ENCODE results near the gene MAPK8. TPM values are rescaled to one million over a fixed set of nuclear protein-coding genes. Genes with fewer than 3 reads are reported as not detected.
"Not testable (repeated sequence)": the region's sequence is repeated elsewhere in the genome, so short reads cannot be mapped to it uniquely, and the experiment has no call there.

The MAPK8 gene
- polyA plus RNA-seq, 4 donors = 12.4 to 41.2 (median 22.3) TPM

- Histone ChIP-seq H3K27me3 (ENCODE audit: control insufficient read depth in 3 of 3, insufficient read depth in 3 of 3, low read length in 3 of 3) (no peaks in the 10 kb centered on the region), H3K27ac (ENCODE audit: low read depth in 1 of 3, low read length in 2 of 3) (no peak overlapping the region), H3K4me1 (ENCODE audit: control insufficient read depth in 3 of 3, insufficient read depth in 2 of 3, low read depth in 1 of 3, low read length in 2 of 3) (no peaks in the 10 kb centered on the region), H3K4me3 (ENCODE audit: low read depth in 1 of 3, low read length in 3 of 3) (no peak overlapping the region), H3K9me3 (ENCODE audit: control insufficient read depth in 2 of 2, insufficient read depth in 1 of 2, low read depth in 1 of 2, low read length in 1 of 2) (peaks cover 0 to 30% of the 10 kb centered on the region in 2 donors), H3K36me3 (ENCODE audit: control insufficient read depth in 3 of 3, insufficient read depth in 2 of 3, low read depth in 1 of 3, low read length in 3 of 3) (peaks cover 0 to 12% (median 0%) of the 10 kb centered on the region in 3 donors)
- no peak for FAIRE-seq
- DNase-seq = no peak
- WGBS, 3 donors = 95 to 100% (median 100%) methylated on average over 1 of the region's 1 CpG
These were observed 26.4 kb downstream of the MAPK8 start for GRCh38 chr10:48332871-48333216.

GRCh38 chr10:48333856-48334255 is 27.4 kb downstream of the MAPK8 start:
- Histone ChIP-seq H3K4me3 (ENCODE audit: low read depth in 1 of 3, low read length in 3 of 3) (no peak overlapping the region), H3K27ac (ENCODE audit: low read depth in 1 of 3, low read length in 2 of 3) (no peak overlapping the region), H3K9me3 (ENCODE audit: control insufficient read depth in 2 of 2, insufficient read depth in 1 of 2, low read depth in 1 of 2, low read length in 1 of 2) (peaks cover 0 to 28% of the 10 kb centered on the region in 2 donors), H3K36me3 (ENCODE audit: control insufficient read depth in 3 of 3, insufficient read depth in 2 of 3, low read depth in 1 of 3, low read length in 3 of 3) (peaks cover 0 to 12% (median 0%) of the 10 kb centered on the region in 3 donors), H3K27me3 (ENCODE audit: control insufficient read depth in 3 of 3, insufficient read depth in 3 of 3, low read length in 3 of 3) (no peaks in the 10 kb centered on the region), H3K4me1 (ENCODE audit: control insufficient read depth in 3 of 3, insufficient read depth in 2 of 3, low read depth in 1 of 3, low read length in 2 of 3) (no peaks in the 10 kb centered on the region)
- FAIRE-seq = no peak
- WGBS, 3 donors = 80 to 92% (median 91%) methylated on average over 6 of the region's 6 CpGs
- no peak for DNase-seq

GRCh38 chr10:48335788-48336187 is 29.3 kb downstream of the MAPK8 start:
- Histone ChIP-seq H3K9me3 (ENCODE audit: control insufficient read depth in 2 of 2, insufficient read depth in 1 of 2, low read depth in 1 of 2, low read length in 1 of 2) (peaks cover 0 to 24% of the 10 kb centered on the region in 2 donors), H3K27me3 (ENCODE audit: control insufficient read depth in 3 of 3, insufficient read depth in 3 of 3, low read length in 3 of 3) (no peaks in the 10 kb centered on the region), H3K36me3 (ENCODE audit: control insufficient read depth in 3 of 3, insufficient read depth in 2 of 3, low read depth in 1 of 3, low read length in 3 of 3) (peaks cover 0 to 10% (median 0%) of the 10 kb centered on the region in 3 donors), H3K4me3 (ENCODE audit: low read depth in 1 of 3, low read length in 3 of 3) (no peak overlapping the region), H3K4me1 (ENCODE audit: control insufficient read depth in 3 of 3, insufficient read depth in 2 of 3, low read depth in 1 of 3, low read length in 2 of 3) (no peaks in the 10 kb centered on the region), H3K27ac (ENCODE audit: low read depth in 1 of 3, low read length in 2 of 3) (no peak overlapping the region)
- 86 to 96% (median 90%) methylated on average over 2 of the region's 2 CpGs for WGBS, 3 donors
- FAIRE-seq (no peak), DNase-seq (no peak)

DNA sequence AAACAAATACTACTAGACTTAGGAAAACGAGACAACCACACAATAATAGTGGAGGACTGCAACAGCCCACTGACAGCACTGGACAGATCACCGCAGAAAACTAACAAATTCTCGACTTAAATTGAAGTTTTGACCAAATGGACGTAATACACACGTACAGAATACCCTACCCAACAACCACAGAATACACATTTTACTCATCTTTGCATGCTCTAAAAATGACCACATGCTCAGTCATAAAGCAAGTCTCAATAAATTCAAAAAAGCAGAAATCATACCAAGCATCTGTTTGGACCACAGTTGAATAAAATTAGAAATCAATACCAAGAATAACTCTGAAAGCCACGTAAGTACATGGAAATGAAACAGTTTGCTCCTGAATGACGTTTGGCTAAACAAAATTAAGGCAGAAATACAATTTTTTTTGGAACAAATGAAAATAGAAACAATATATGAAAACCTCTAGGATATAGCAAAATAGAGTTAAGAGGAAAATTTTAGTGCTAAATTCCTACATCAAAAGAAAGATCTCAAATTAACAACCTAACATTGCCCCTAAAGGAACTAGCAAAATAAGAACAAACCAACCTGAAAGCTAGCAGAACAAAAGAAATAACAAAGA is 30.6 kb downstream of the MAPK8 start:
- no peak for DNase-seq
- peaks cover 0 to 17% of the 10 kb centered on the region in 2 donors for H3K9me3 ChIP-seq (ENCODE audit: control insufficient read depth in 2 of 2, insufficient read depth in 1 of 2, low read depth in 1 of 2, low read length in 1 of 2)
- peaks cover 0 to 10% (median 0%) of the 10 kb centered on the region in 3 donors for H3K36me3 ChIP-seq (ENCODE audit: control insufficient read depth in 3 of 3, insufficient read depth in 2 of 3, low read depth in 1 of 3, low read length in 3 of 3)
- no peak overlapping the region for H3K27ac ChIP-seq (ENCODE audit: low read depth in 1 of 3, low read length in 2 of 3)
- H3K4me1 ChIP-seq (ENCODE audit: control insufficient read depth in 3 of 3, insufficient read depth in 2 of 3, low read depth in 1 of 3, low read length in 2 of 3) = no peaks in the 10 kb centered on the region
- 78 to 90% (median 88%) methylated on average over 7 of the region's 7 CpGs for WGBS, 3 donors
- no peak overlapping the region for H3K4me3 ChIP-seq (ENCODE audit: low read depth in 1 of 3, low read length in 3 of 3)
- no peaks in the 10 kb centered on the region for H3K27me3 ChIP-seq (ENCODE audit: control insufficient read depth in 3 of 3, insufficient read depth in 3 of 3, low read length in 3 of 3)
- no peak for FAIRE-seq

- no peaks in the 10 kb centered on the region for H3K4me1 ChIP-seq (ENCODE audit: control insufficient read depth in 3 of 3, insufficient read depth in 2 of 3, low read depth in 1 of 3, low read length in 2 of 3)
- no peak for DNase-seq
- no peaks in the 10 kb centered on the region for H3K36me3 ChIP-seq (ENCODE audit: control insufficient read depth in 3 of 3, insufficient read depth in 2 of 3, low read depth in 1 of 3, low read length in 3 of 3)
- no peak overlapping the region for H3K27ac ChIP-seq (ENCODE audit: low read depth in 1 of 3, low read length in 2 of 3)
- FAIRE-seq = no peak
- H3K4me3 ChIP-seq (ENCODE audit: low read depth in 1 of 3, low read length in 3 of 3) = no peak overlapping the region
- H3K27me3 ChIP-seq (ENCODE audit: control insufficient read depth in 3 of 3, insufficient read depth in 3 of 3, low read length in 3 of 3) = no peaks in the 10 kb centered on the region
- H3K9me3 ChIP-seq (ENCODE audit: control insufficient read depth in 2 of 2, insufficient read depth in 1 of 2, low read depth in 1 of 2, low read length in 1 of 2) = peaks cover 0 to 4% of the 10 kb centered on the region in 2 donors
These were observed 34.3 kb downstream of the MAPK8 start for GRCh38 chr10:48340734-48341133.

DNA sequence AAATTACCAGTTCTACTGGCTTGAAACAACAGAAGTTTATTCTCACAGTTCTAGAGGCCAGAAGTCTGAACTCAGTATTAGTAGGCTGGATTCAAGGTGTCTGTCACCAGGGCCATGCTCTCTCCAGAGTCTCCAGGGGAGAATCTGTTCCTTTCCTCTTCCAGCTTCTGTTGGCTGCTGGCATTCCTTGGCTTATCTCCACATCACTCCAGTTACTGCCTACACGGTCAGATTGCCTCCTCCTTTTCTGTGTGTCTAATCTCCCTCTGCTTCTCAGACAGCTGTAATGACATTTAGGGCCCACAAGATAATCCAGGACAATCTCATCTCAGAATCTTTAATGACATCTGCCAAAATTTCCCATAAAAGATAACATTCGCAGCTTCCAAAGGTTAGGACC is 36.6 kb downstream of the MAPK8 start:
- FAIRE-seq (no peak), DNase-seq (no peak)
- 55 to 75% (median 64%) methylated on average over 2 of the region's 2 CpGs for WGBS, 3 donors
- Histone ChIP-seq H3K4me1 (ENCODE audit: control insufficient read depth in 3 of 3, insufficient read depth in 2 of 3, low read depth in 1 of 3, low read length in 2 of 3) (no peaks in the 10 kb centered on the region), H3K4me3 (ENCODE audit: low read depth in 1 of 3, low read length in 3 of 3) (no peak overlapping the region), H3K27ac (ENCODE audit: low read depth in 1 of 3, low read length in 2 of 3) (no peak overlapping the region), H3K9me3 (ENCODE audit: control insufficient read depth in 2 of 2, insufficient read depth in 1 of 2, low read depth in 1 of 2, low read length in 1 of 2) (peaks cover 0 to 12% of the 10 kb centered on the region in 2 donors), H3K27me3 (ENCODE audit: control insufficient read depth in 3 of 3, insufficient read depth in 3 of 3, low read length in 3 of 3) (no peaks in the 10 kb centered on the region), H3K36me3 (ENCODE audit: control insufficient read depth in 3 of 3, insufficient read depth in 2 of 3, low read depth in 1 of 3, low read length in 3 of 3) (no peaks in the 10 kb centered on the region)

DNA sequence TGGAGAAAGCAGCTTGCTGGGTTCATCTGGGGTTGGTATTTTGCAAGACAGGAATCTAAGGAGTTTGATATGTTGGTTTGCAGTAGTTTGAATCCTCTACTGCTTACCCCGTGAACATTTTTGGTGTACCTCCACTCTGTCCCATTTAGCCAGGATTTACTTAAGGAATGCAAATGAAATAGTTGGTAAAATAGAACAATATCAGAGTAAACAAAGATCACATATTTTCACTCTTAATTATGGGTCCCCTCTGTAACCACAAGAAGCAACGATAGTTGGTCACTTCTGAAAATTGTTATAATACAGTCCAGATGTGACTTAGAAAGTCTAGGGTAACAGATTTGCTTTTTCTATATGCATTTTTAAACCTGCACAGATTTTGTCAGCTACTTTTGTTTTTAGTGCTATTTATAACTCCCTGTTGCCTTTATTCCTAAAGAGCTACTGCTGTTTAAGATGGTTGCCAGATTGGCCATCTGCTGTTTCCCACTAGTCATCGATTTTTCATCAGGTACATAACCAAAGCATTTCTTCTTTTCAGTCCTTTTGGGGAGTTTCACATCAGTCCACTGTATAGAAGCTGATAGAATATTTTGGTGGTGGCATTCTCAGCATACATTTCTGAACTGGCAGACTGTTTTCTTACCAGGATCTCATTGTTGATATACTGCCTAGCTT is 37.6 kb downstream of the MAPK8 start:
- FAIRE-seq (no peak), DNase-seq (no peak)
- peaks cover 0 to 12% of the 10 kb centered on the region in 2 donors for H3K9me3 ChIP-seq (ENCODE audit: control insufficient read depth in 2 of 2, insufficient read depth in 1 of 2, low read depth in 1 of 2, low read length in 1 of 2)
- no peaks in the 10 kb centered on the region for H3K4me1 ChIP-seq (ENCODE audit: control insufficient read depth in 3 of 3, insufficient read depth in 2 of 3, low read depth in 1 of 3, low read length in 2 of 3)
- H3K36me3 ChIP-seq (ENCODE audit: control insufficient read depth in 3 of 3, insufficient read depth in 2 of 3, low read depth in 1 of 3, low read length in 3 of 3) = no peaks in the 10 kb centered on the region
- H3K4me3 ChIP-seq (ENCODE audit: low read depth in 1 of 3, low read length in 3 of 3) = no peak overlapping the region
- no peaks in the 10 kb centered on the region for H3K27me3 ChIP-seq (ENCODE audit: control insufficient read depth in 3 of 3, insufficient read depth in 3 of 3, low read length in 3 of 3)
- no peak overlapping the region for H3K27ac ChIP-seq (ENCODE audit: low read depth in 1 of 3, low read length in 2 of 3)
- 81 to 92% (median 84%) methylated on average over 3 of the region's 3 CpGs for WGBS, 3 donors

- H3K4me1 ChIP-seq (ENCODE audit: control insufficient read depth in 3 of 3, insufficient read depth in 2 of 3, low read depth in 1 of 3, low read length in 2 of 3); H3K27me3 ChIP-seq (ENCODE audit: control insufficient read depth in 3 of 3, insufficient read depth in 3 of 3, low read length in 3 of 3); H3K4me3 ChIP-seq (ENCODE audit: low read depth in 1 of 3, low read length in 3 of 3); DNase-seq; FAIRE-seq; H3K36me3 ChIP-seq (ENCODE audit: control insufficient read depth in 3 of 3, insufficient read depth in 2 of 3, low read depth in 1 of 3, low read length in 3 of 3); H3K27ac ChIP-seq (ENCODE audit: low read depth in 1 of 3, low read length in 2 of 3): not testable (repeated sequence)
- 92 to 96% (median 95%) methylated on average over 8 to 9 of the region's 9 CpGs for WGBS, 3 donors
- peaks cover 0 to 12% of the 10 kb centered on the region in 2 donors for H3K9me3 ChIP-seq (ENCODE audit: control insufficient read depth in 2 of 2, insufficient read depth in 1 of 2, low read depth in 1 of 2, low read length in 1 of 2)
These were observed 39.8 kb downstream of the MAPK8 start for GRCh38 chr10:48346248-48346647.

DNA sequence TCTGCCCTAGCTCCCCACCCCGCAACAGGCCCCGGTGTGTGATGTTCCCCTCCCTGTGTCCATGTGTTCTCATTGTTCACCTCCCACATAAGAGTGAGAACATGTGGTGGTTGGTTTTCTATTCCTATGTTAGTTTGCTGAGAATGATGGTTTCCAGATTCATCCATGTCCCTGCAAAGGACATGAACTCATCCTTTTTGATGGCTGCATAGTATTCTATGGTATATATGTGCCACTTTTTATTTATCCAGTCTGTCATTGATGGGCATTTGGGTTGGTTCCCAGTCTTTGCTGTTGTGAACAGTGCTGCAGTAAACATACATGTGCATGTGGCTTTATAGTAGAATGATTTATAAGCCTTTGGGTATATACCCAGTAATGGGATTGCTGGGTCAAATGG is 41.1 kb downstream of the MAPK8 start:
- not testable (repeated sequence) for DNase-seq; H3K27ac ChIP-seq (ENCODE audit: low read depth in 1 of 3, low read length in 2 of 3); H3K27me3 ChIP-seq (ENCODE audit: control insufficient read depth in 3 of 3, insufficient read depth in 3 of 3, low read length in 3 of 3); FAIRE-seq; H3K4me3 ChIP-seq (ENCODE audit: low read depth in 1 of 3, low read length in 3 of 3); H3K36me3 ChIP-seq (ENCODE audit: control insufficient read depth in 3 of 3, insufficient read depth in 2 of 3, low read depth in 1 of 3, low read length in 3 of 3); H3K4me1 ChIP-seq (ENCODE audit: control insufficient read depth in 3 of 3, insufficient read depth in 2 of 3, low read depth in 1 of 3, low read length in 2 of 3); H3K9me3 ChIP-seq (ENCODE audit: control insufficient read depth in 2 of 2, insufficient read depth in 1 of 2, low read depth in 1 of 2, low read length in 1 of 2)
- WGBS, 3 donors = 96 to 100% (median 100%) methylated on average over 2 of the region's 2 CpGs
